HepG2 (cell line): ENCODE data around the gene TEX261. TPM values are rescaled to one million over a fixed set of nuclear protein-coding genes. Genes with fewer than 3 reads are reported as not detected.

Experiments
- ATAC-seq: fragments of 200-7000 bp; cut with Tn5 transposase; 3 replicates; pipeline ENCODE4 v1.9.1; 2020; ENCODE audit warnings: mild to moderate bottlenecking, moderate library complexity
- BruUV-seq: library from RNA; stranded (reverse); fragments of 400-500 nt; replicated peaks from 2 replicates; lab custom pipeline; 2021; lab: Mats Ljungman, UMichigan
- CTCF ChIA-PET: fragments of 300-600 bp; formaldehyde crosslinking; extraction: SDS; loops from one replicate; lab custom pipeline; 2021; ENCODE audit warnings: low total read pairs, inconsistent platforms, low intra/inter-chr PET ratio; lab: Yijun Ruan, JAX
- POLR2A ChIA-PET: fragments of 350-600 bp; sonication (Branson Sonifier 250); formaldehyde crosslinking; loops from one replicate; lab custom pipeline; 2020; ENCODE audit warnings: antibody characterized with exemption, inconsistent platforms; lab: Yijun Ruan, JAX
- DNase-seq: peaks from one replicate; pipeline ENCODE4 v3.0.0-alpha.2; 2015; ENCODE audit warnings: low spot score
- FAIRE-seq: peaks from 3 replicates; lab custom pipeline; 2011; peaks lifted over from hg19 to GRCh38; lab: Jason Lieb, UNC
- H2AFZ ChIP-seq: one replicate; pipeline ENCODE4 v1.6.1; 2011; ENCODE audit warnings: low read length, inconsistent platforms
- H3K27ac ChIP-seq: fragments of 300-600 bp; 3 replicates; pipeline ENCODE4 v1.8.0; 2011; ENCODE audit warnings: mixed run types, mild to moderate bottlenecking, mixed read lengths, low read length, inconsistent platforms; ENCODE audit not compliant: insufficient read depth; ENCODE audit errors: extremely low read length
- H3K27me3 ChIP-seq, 2 experiments: fragments of 200-600 bp in 1 of 2; 2 replicates in 1 of 2; 3 replicates in 1 of 2; pipeline versions ENCODE4 v1.6.0 to v1.8.0; 2011; ENCODE audit warnings: low read length in 2 of 2, mild to moderate bottlenecking in 2 of 2, moderate library complexity in 2 of 2, inconsistent platforms in 1 of 2; ENCODE audit not compliant: insufficient read depth in 2 of 2, control insufficient read depth in 1 of 2
- H3K36me3 ChIP-seq, 2 experiments: fragments of 200-600 bp in 1 of 2; replicated peaks in 1 of 2; 2 replicates in 1 of 2; 3 replicates in 1 of 2; pipeline versions ENCODE4 v1.5.1 to v1.8.0; 2011; ENCODE audit warnings: low read length in 2 of 2, inconsistent platforms in 1 of 2; ENCODE audit not compliant: insufficient read depth in 2 of 2, control insufficient read depth in 1 of 2
- H3K4me1 ChIP-seq: 2 replicates; pipeline ENCODE4 v1.5.1; 2012; ENCODE audit warnings: low read length, inconsistent platforms; ENCODE audit not compliant: insufficient read depth
- H3K4me2 ChIP-seq: 2 replicates; pipeline ENCODE4 v1.6.0; 2011; ENCODE audit warnings: low read depth, low read length, inconsistent platforms
- H3K4me3 ChIP-seq, 3 experiments: fragments of 200-600 bp in 1 of 3; sonication (generic), shearing (Covaris generic) in 1 of 3; replicated peaks in 1 of 3; 2 replicates each; pipeline ENCODE4 v1.5.1; 2011 to 2016; ENCODE audit warnings: low read length in 3 of 3, inconsistent platforms in 2 of 3, low read depth in 2 of 3, mild to moderate bottlenecking in 2 of 3, control low read depth in 1 of 3, mixed read lengths in 1 of 3; ENCODE audit not compliant: insufficient read depth in 1 of 3
- H3K79me2 ChIP-seq: one replicate; pipeline ENCODE4 v1.6.1; 2011; ENCODE audit warnings: low read length, inconsistent platforms; ENCODE audit not compliant: insufficient read depth
- H3K9ac ChIP-seq: 2 replicates; pipeline ENCODE4 v1.6.0; 2011; ENCODE audit warnings: mild to moderate bottlenecking, low read depth, low read length, inconsistent platforms; ENCODE audit not compliant: insufficient read depth
- H3K9me3 ChIP-seq: 2 replicates; pipeline ENCODE4 v1.5.1; 2012; ENCODE audit warnings: mild to moderate bottlenecking, low read length
- H4K20me1 ChIP-seq: 2 replicates; pipeline ENCODE4 v1.6.0; 2011; ENCODE audit warnings: inconsistent platforms, mild to moderate bottlenecking, low read length, moderate library complexity; ENCODE audit not compliant: insufficient read depth
- ATAD3A ChIP-seq: sonication (generic); formaldehyde crosslinking; IDR thresholded peaks from 2 replicates; pipeline ENCODE4 v1.4.0; 2020; ENCODE audit warnings: missing genetic modification reagents
- BCLAF1 ChIP-seq: fragments of 450-650 bp; IDR thresholded peaks from 2 replicates; pipeline ENCODE4 v1.6.1; 2017; ENCODE audit warnings: mild to moderate bottlenecking
- GTF3A ChIP-seq: sonication (generic); formaldehyde crosslinking; conservative IDR thresholded peaks from 2 replicates; pipeline ENCODE4 v1.4.0; 2020; ENCODE audit warnings: mild to moderate bottlenecking, missing genetic modification reagents
- JARID2 ChIP-seq: sonication (generic); formaldehyde crosslinking; IDR thresholded peaks from 2 replicates; pipeline ENCODE4 v1.8.1; 2023; ENCODE audit warnings: missing genetic modification reagents, inconsistent platforms; ENCODE audit not compliant: insufficient replicate concordance
- RFXAP ChIP-seq: sonication (generic); formaldehyde crosslinking; IDR thresholded peaks from 2 replicates; pipeline ENCODE4 v1.4.0; 2020; ENCODE audit warnings: missing genetic modification reagents, borderline replicate concordance
- SRY ChIP-seq: sonication (generic); formaldehyde crosslinking; IDR thresholded peaks from 2 replicates; pipeline ENCODE4 v1.8.0; 2022; ENCODE audit warnings: mild to moderate bottlenecking, missing genetic modification reagents
- ZFAT ChIP-seq: sonication (generic); formaldehyde crosslinking; conservative IDR thresholded peaks from 2 replicates; pipeline ENCODE4 v1.8.1; 2023; ENCODE audit warnings: missing genetic modification reagents, inconsistent platforms
- ZNF552 ChIP-seq: sonication (generic); formaldehyde crosslinking; IDR thresholded peaks from 2 replicates; pipeline ENCODE4 v1.9.0; 2022; ENCODE audit warnings: missing genetic modification reagents, mild to moderate bottlenecking, borderline replicate concordance
- ZNF644 ChIP-seq: IDR thresholded peaks from 2 replicates; pipeline ENCODE4 v1.6.1; 2016; ENCODE audit warnings: low read depth
- ZNF780A ChIP-seq: sonication (generic); formaldehyde crosslinking; IDR thresholded peaks from 2 replicates; pipeline ENCODE4 v1.8.0; 2022; ENCODE audit warnings: mild to moderate bottlenecking, missing genetic modification reagents, moderate library complexity
- ZNF781 ChIP-seq: sonication (generic); formaldehyde crosslinking; IDR thresholded peaks from 2 replicates; pipeline ENCODE4 v1.5.1; 2020; ENCODE audit warnings: borderline replicate concordance, mild to moderate bottlenecking, missing genetic modification reagents; ENCODE audit errors: not compliant biosample characterization
- ZXDC ChIP-seq: sonication (generic); formaldehyde crosslinking; IDR thresholded peaks from 2 replicates; pipeline ENCODE4 v1.5.0; 2020; ENCODE audit warnings: mild to moderate bottlenecking, missing genetic modification reagents
- WGBS: methylation state at CpG from one replicate; pipeline ENCODE4 v1.1.6; 2017; ENCODE audit warnings: low lambda C conversion rate; 5-methylcytosine and 5-hydroxymethylcytosine counted together
- in situ Hi-C: cut with HindIII; loops from 2 replicates; pipeline ENCODE4 v1.10.0; 2017; ENCODE audit warnings: low pct_unique_long_range_greater_than_20kb; ENCODE audit not compliant: extremely low pct_ligation_motif_present
- intact Hi-C: fragments of 100-400 bp; cut with micrococcal nuclease; formaldehyde crosslinking; loops from one replicate; pipeline ENCODE4 v1.10.0; 2022; ENCODE audit not compliant: unreplicated experiment
- polyA plus RNA-seq, 8 experiments: library from polyadenylated mRNA; depleted of rRNA in 3 of 8; stranded (reverse) in 7 of 8; unstranded in 1 of 8; fragments of >200 nt; fragmentation: Illumina TruSeq in 4 of 8; extraction: Trizol in 4 of 8; gene quantifications; 2 replicates each; pipeline versions ENCODE4 v1.2.1 to v1.2.3, GENCODE V29; 2011 to 2016; ENCODE audit warnings: low read depth in 4 of 8, missing spikeins in 1 of 8, mixed read lengths in 1 of 8; ENCODE audit not compliant: insufficient read depth in 1 of 8
- total RNA-seq, 5 experiments: library from RNA; depleted of rRNA; stranded (reverse); fragments of >200 nt; fragmentation: Illumina TruSeq; extraction: Trizol; gene quantifications; 2 replicates each; pipeline ENCODE4 v1.2.3, GENCODE V29; 2016; ENCODE audit warnings: low read depth in 1 of 5

The TEX261 gene
- total and polyA plus RNA-seq, 2 of the 13 experiments (the other 11 are each of a cell fraction or from before 2014, with no cell fraction given): 43.8 to 78.7 TPM

GRCh38 chr2:70991742-70992141 lies 2.9 kb downstream of the TEX261 start:
- no TSS peak for BruUV-seq
- FAIRE-seq (no peak), DNase-seq (no peak), ATAC-seq (no peak)
- Histone ChIP-seq H3K4me1 (peaks cover 21% of the 10 kb centered on the region), H3K9me3 (no peaks in the 10 kb centered on the region), H3K4me2 (no peak overlapping the region), H3K27ac (no peak overlapping the region), H2AFZ (no peak overlapping the region), H3K27me3 (no peaks in the 10 kb centered on the region; a peak in 1 of 5 replicates), H3K36me3 (peaks cover 34 to 41% of the 10 kb centered on the region in 2 experiments), H3K79me2 (peaks cover 19% of the 10 kb centered on the region), H3K9ac (no peak overlapping the region), H3K4me3 (no peak overlapping the region), H4K20me1 (peaks cover 8% of the 10 kb centered on the region)
- intact Hi-C loops (no loop called here), in situ Hi-C loops (no loop called here)
- TF ChIP-seq ZXDC (CRISPR knock-in tag) (no peak), RFXAP (CRISPR knock-in tag) (no peak), ZFAT (CRISPR knock-in tag) (no peak), JARID2 (CRISPR knock-in tag) (no peak)
- CTCF ChIA-PET: no interaction called here
- WGBS: 96% methylated on average over 9 of the region's 9 CpGs
- POLR2A ChIA-PET: no interaction called here

GRCh38 chr2:70991142-70991541 lies 3.5 kb downstream of the TEX261 start:
- peaks cover 8% of the 10 kb centered on the region for H4K20me1 ChIP-seq
- no peak overlapping the region for H3K9ac ChIP-seq
- 92% methylated on average over 4 of the region's 5 CpGs for WGBS
- ATAC-seq (no peak), DNase-seq (no peak), FAIRE-seq (no peak)
- ChIA-PET POLR2A (no interaction called here), CTCF (no interaction called here)
- H3K27me3 ChIP-seq: no peaks in the 10 kb centered on the region; a peak in 1 of 5 replicates
- no peak overlapping the region for H3K4me2 ChIP-seq
- intact Hi-C loops: no loop called here
- peaks cover 39 to 47% of the 10 kb centered on the region in 2 experiments for H3K36me3 ChIP-seq
- no peak overlapping the region for H2AFZ ChIP-seq
- in situ Hi-C loops: no loop called here
- H3K4me1 ChIP-seq: peaks cover 21% of the 10 kb centered on the region
- H3K79me2 ChIP-seq: peaks cover 19% of the 10 kb centered on the region
- no peak overlapping the region for H3K4me3 ChIP-seq
- no peak for TF ChIP-seq ATAD3A
- no peak for TF ChIP-seq ZNF781 (CRISPR knock-in tag)
- no peak for TF ChIP-seq ZNF780A (CRISPR knock-in tag)
- no peak for TF ChIP-seq ZNF552 (CRISPR knock-in tag)
- TF ChIP-seq GTF3A (CRISPR knock-in tag): no peak
- TF ChIP-seq ZNF644 (CRISPR knock-in tag): no peak
- no peak for TF ChIP-seq SRY
- TF ChIP-seq BCLAF1: no peak
- no peak overlapping the region for H3K27ac ChIP-seq
- no TSS peak for BruUV-seq
- no peaks in the 10 kb centered on the region for H3K9me3 ChIP-seq
